ENCODE results near the gene CTNNA1.

DNA sequence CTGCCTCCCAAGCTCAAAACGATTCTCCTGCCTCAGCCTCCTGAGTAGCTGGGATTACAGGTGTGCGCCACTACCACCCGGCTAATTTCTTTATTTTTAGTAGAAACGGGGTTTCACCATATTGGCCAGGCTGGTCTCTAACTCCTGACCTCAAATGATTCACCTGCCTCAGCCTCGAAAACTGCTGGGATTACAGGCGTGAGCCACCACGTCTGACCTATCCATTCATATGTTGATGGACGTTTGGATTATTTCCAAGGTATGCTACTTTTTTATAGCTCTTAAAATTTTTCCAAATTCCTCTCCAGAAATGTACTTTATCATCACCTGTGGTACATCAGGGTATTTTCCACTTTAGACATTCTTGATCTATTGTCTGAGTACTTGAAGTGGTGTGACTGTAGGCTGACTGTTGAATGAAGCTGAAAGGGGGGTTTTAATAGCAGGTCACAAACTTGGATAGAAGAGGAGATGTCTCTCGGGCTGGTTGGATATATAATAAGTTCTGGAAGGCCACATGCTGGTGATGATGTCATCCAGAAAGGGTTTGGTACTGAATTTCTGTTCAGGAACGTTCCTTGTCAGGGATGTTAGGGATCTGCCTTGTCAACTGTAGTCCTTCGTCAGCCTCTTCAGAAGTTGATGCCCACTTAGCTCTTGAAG, 7.4 kb downstream of the CTNNA1 start:
- TF ChIP-seq SUZ12 (IDR thresholded peaks at IDR 0.05; ENCODE audit: extremely low read depth, insufficient read depth, insufficient read length) = no peak
- no peak for TF ChIP-seq ZNF274 (IDR thresholded peaks at IDR 0.05; ENCODE audit: low read depth, low read length)
